Measurements from ENCODE around the gene GNAL.

The GNAL gene

DNA sequence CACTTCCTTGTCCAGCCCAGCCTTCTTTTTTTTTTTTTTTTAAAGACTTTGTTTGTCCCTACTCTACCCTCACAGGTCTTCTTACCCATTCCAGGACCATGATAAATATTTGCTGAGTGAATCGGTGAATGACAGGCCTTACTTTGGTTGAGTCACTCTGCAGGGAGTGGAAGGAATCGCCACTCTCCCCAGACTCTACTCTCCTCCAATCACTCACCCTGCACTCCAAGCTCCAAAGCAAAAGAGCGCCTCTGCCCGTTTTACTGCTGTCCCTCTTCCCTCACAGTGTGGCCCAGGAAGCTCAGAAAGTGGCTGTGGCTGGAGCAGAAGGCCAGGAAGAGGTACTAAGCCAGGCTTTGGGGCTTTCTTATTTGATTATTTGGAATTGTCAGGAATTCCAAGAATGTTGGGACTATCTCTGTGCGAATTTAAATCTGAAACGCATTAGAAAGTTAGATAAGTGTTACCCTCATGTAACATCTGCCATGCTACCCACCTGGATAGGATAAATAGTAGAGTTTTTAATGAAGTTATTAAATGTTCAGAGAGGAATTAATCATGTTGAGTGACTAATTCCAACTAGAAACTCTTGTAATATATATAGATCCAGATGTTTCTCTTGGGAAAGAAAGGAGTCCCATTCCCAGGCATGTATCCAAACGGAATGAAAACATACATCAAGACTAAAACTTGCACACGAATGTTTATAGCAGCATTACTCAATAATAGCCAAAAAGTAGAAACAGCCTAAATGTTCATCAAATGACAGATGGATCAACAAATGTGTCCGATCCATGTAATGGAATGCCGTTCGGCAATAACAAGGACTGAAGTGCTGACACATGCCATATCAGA is 119.2 kb downstream of the GNAL start:
- CTCF ChIA-PET: no interaction called here

DNA sequence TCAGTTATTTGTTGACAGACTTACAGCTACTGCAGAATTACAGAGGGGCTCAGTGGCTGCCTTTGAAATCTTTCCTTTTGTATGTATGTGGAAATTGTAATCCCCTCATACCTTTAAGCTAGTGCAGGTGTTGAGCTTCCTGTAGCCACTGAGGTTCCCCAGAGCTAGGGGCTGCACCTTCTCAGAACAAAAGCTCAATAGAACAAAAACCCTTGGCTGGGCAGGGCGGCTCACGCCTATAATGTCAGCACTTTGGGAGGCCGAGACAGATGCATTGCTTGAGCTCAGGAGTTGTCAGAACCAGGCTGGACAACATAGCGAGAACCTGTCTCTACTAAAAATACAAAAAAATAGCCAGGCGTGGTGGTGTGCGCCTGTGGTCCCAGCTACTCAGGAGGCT is 120.8 kb downstream of the GNAL start:
- H3K9me3 ChIP-seq (ENCODE audit: control insufficient read depth, insufficient read depth, low read depth, low read length): no peaks in the 10 kb centered on the region
- H3K4me1 ChIP-seq (ENCODE audit: control insufficient read depth, insufficient read depth, low read length): peaks cover 3% of the 10 kb centered on the region; the same call in 1 of the 2 replicates
- H3K27ac ChIP-seq (ENCODE audit: extremely low read depth, low read depth, low read length): no peak overlapping the region
- CTCF ChIA-PET: interaction anchor here (1.2 to 2.1 kb wide), 2 partner anchors 77 to 155 kb away, joined by 3 to 5 read pairs; no protein-coding TSS in a partner anchor
- POLR2A ChIA-PET: no interaction called here
- no peaks in the 10 kb centered on the region for H3K36me3 ChIP-seq (ENCODE audit: control insufficient read depth in 2 of 2, insufficient read depth in 1 of 2, low read length in 2 of 2)
- no peak overlapping the region for H3K4me3 ChIP-seq (ENCODE audit: low read depth, low read length)
- no peak for TF ChIP-seq ZNF174 (tag by site-specific recombination; IDR thresholded peaks at IDR 0.05)
- no peak for TF ChIP-seq SCRT1 (tag by site-specific recombination; IDR thresholded peaks at IDR 0.05; ENCODE audit: borderline replicate concordance)
- TF ChIP-seq ZNF341 (tag by site-specific recombination; IDR thresholded peaks at IDR 0.05; ENCODE audit: low read depth): no peak
- no peak for TF ChIP-seq ZNF664 (tag by site-specific recombination; IDR thresholded peaks at IDR 0.05)
- TF ChIP-seq MEIS1 (CRISPR knock-in tag; IDR thresholded peaks at IDR 0.05; ENCODE audit: borderline replicate concordance): no peak
- TF ChIP-seq TCF7L2 (IDR thresholded peaks at IDR 0.05; ENCODE audit: borderline replicate concordance, low read depth, low read length): no peak
- no peak for TF ChIP-seq ZNF530 (tag by site-specific recombination; IDR thresholded peaks at IDR 0.05; ENCODE audit: low read depth)
- TF ChIP-seq ZNF529 (tag by site-specific recombination; IDR thresholded peaks at IDR 0.05; ENCODE audit: insufficient replicate concordance): no peak

More for the DNA sequence above, 119.2 kb downstream of the GNAL start:
- H3K9me3 ChIP-seq (ENCODE audit: control insufficient read depth, insufficient read depth, low read depth, low read length): no peaks in the 10 kb centered on the region
- TF ChIP-seq ZNF548 (tag by site-specific recombination; IDR thresholded peaks at IDR 0.05) (no peak), EGR2 (tag by site-specific recombination; IDR thresholded peaks at IDR 0.05; ENCODE audit: low read depth) (no peak), ZNF133 (tag by site-specific recombination; IDR thresholded peaks at IDR 0.05) (no peak), ZNF37A (tag by site-specific recombination; IDR thresholded peaks at IDR 0.05) (no peak), KLF9 (tag by site-specific recombination; IDR thresholded peaks at IDR 0.05; ENCODE audit: low read depth) (no peak), ZNF501 (tag by site-specific recombination; IDR thresholded peaks at IDR 0.05) (no peak), SP7 (tag by site-specific recombination; IDR thresholded peaks at IDR 0.05) (no peak), IKZF3 (tag by site-specific recombination; IDR thresholded peaks at IDR 0.05) (no peak), ZNF510 (tag by site-specific recombination; IDR thresholded peaks at IDR 0.05; ENCODE audit: insufficient replicate concordance) (no peak), ZNF558 (tag by site-specific recombination; IDR thresholded peaks at IDR 0.05) (no peak), ZNF571 (tag by site-specific recombination; IDR thresholded peaks at IDR 0.05) (no peak), GLIS2 (tag by site-specific recombination; IDR thresholded peaks at IDR 0.05) (no peak), ZNF423 (tag by site-specific recombination; IDR thresholded peaks at IDR 0.05) (no peak), ZBTB20 (tag by site-specific recombination; IDR thresholded peaks at IDR 0.05) (no peak)
- TF ChIP-seq, protein P1, sequence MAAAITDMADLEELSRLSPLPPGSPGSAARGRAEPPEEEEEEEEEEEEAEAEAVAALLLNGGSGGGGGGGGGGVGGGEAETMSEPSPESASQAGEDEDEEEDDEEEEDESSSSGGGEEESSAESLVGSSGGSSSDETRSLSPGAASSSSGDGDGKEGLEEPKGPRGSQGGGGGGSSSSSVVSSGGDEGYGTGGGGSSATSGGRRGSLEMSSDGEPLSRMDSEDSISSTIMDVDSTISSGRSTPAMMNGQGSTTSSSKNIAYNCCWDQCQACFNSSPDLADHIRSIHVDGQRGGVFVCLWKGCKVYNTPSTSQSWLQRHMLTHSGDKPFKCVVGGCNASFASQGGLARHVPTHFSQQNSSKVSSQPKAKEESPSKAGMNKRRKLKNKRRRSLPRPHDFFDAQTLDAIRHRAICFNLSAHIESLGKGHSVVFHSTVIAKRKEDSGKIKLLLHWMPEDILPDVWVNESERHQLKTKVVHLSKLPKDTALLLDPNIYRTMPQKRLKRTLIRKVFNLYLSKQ (tag by site-specific recombination; IDR thresholded peaks at IDR 0.05; ENCODE audit: borderline replicate concordance): no peak
- TF ChIP-seq, protein P2, sequence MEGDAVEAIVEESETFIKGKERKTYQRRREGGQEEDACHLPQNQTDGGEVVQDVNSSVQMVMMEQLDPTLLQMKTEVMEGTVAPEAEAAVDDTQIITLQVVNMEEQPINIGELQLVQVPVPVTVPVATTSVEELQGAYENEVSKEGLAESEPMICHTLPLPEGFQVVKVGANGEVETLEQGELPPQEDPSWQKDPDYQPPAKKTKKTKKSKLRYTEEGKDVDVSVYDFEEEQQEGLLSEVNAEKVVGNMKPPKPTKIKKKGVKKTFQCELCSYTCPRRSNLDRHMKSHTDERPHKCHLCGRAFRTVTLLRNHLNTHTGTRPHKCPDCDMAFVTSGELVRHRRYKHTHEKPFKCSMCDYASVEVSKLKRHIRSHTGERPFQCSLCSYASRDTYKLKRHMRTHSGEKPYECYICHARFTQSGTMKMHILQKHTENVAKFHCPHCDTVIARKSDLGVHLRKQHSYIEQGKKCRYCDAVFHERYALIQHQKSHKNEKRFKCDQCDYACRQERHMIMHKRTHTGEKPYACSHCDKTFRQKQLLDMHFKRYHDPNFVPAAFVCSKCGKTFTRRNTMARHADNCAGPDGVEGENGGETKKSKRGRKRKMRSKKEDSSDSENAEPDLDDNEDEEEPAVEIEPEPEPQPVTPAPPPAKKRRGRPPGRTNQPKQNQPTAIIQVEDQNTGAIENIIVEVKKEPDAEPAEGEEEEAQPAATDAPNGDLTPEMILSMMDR (tag by site-specific recombination; IDR thresholded peaks at IDR 0.05): no peak
- TF ChIP-seq, protein P3, sequence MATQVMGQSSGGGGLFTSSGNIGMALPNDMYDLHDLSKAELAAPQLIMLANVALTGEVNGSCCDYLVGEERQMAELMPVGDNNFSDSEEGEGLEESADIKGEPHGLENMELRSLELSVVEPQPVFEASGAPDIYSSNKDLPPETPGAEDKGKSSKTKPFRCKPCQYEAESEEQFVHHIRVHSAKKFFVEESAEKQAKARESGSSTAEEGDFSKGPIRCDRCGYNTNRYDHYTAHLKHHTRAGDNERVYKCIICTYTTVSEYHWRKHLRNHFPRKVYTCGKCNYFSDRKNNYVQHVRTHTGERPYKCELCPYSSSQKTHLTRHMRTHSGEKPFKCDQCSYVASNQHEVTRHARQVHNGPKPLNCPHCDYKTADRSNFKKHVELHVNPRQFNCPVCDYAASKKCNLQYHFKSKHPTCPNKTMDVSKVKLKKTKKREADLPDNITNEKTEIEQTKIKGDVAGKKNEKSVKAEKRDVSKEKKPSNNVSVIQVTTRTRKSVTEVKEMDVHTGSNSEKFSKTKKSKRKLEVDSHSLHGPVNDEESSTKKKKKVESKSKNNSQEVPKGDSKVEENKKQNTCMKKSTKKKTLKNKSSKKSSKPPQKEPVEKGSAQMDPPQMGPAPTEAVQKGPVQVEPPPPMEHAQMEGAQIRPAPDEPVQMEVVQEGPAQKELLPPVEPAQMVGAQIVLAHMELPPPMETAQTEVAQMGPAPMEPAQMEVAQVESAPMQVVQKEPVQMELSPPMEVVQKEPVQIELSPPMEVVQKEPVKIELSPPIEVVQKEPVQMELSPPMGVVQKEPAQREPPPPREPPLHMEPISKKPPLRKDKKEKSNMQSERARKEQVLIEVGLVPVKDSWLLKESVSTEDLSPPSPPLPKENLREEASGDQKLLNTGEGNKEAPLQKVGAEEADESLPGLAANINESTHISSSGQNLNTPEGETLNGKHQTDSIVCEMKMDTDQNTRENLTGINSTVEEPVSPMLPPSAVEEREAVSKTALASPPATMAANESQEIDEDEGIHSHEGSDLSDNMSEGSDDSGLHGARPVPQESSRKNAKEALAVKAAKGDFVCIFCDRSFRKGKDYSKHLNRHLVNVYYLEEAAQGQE (tag by site-specific recombination; IDR thresholded peaks at IDR 0.05): no peak
- TF ChIP-seq, protein P4, sequence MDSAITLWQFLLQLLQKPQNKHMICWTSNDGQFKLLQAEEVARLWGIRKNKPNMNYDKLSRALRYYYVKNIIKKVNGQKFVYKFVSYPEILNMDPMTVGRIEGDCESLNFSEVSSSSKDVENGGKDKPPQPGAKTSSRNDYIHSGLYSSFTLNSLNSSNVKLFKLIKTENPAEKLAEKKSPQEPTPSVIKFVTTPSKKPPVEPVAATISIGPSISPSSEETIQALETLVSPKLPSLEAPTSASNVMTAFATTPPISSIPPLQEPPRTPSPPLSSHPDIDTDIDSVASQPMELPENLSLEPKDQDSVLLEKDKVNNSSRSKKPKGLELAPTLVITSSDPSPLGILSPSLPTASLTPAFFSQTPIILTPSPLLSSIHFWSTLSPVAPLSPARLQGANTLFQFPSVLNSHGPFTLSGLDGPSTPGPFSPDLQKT (IDR thresholded peaks at IDR 0.05; ENCODE audit: borderline replicate concordance, low read depth, low read length): no peak
- no peaks in the 10 kb centered on the region for H3K36me3 ChIP-seq (ENCODE audit: control insufficient read depth in 2 of 2, insufficient read depth in 1 of 2, low read length in 2 of 2)
- POLR2A ChIA-PET: no interaction called here
- H3K4me3 ChIP-seq (ENCODE audit: low read depth, low read length): no peak overlapping the region
- no peak overlapping the region for H3K27ac ChIP-seq (ENCODE audit: extremely low read depth, low read depth, low read length)
- peaks cover 3% of the 10 kb centered on the region; the same call in 1 of the 2 replicates for H3K4me1 ChIP-seq (ENCODE audit: control insufficient read depth, insufficient read depth, low read length)

All from HEK293 (cell line).